HTERT RPE-1 (cell line): ENCODE data around the gene MAST1.

Experiments used
- in situ Hi-C: fragments of 300-500 bp; cut with MboI; formaldehyde crosslinking; loops from 4 replicates; pipeline ENCODE4 v1.14.3; 2020; ENCODE audit warnings: low sequenced_read_pairs

Gene MAST1

GRCh38 chr19:12867120-12868099 is 29.1 kb downstream of the MAST1 start:
- in situ Hi-C loops: no loop called here

GRCh38 chr19:12868540-12869112 is 30.3 kb downstream of the MAST1 start:
- in situ Hi-C loops: no loop called here

- in situ Hi-C loops: no loop called here
Observed at GRCh38 chr19:12871681-12872080, 33.4 kb downstream of the MAST1 start.

- in situ Hi-C loops: no loop called here
Observed at GRCh38 chr19:12872255-12872654, 33.9 kb downstream of the MAST1 start.

GRCh38 chr19:12872941-12873890 is 34.9 kb downstream of the MAST1 start:
- in situ Hi-C loops: no loop called here

- in situ Hi-C loops: no loop called here
Observed at GRCh38 chr19:12873891-12874745, 35.8 kb downstream of the MAST1 start.

GRCh38 chr19:12875086-12875485 is 36.8 kb downstream of the MAST1 start:
- in situ Hi-C loops: no loop called here

- in situ Hi-C loops: no loop called here
Observed at GRCh38 chr19:12880551-12881171, 42.3 kb downstream of the MAST1 start.

- in situ Hi-C loops: no loop called here
Observed at GRCh38 chr19:12881172-12881808, 43.0 kb downstream of the MAST1 start, which contains the start of gene DNASE2. DNASE2 (minus strand) TSS chr19:12881449; CDS start chr19:12881375, 74 bp downstream.

GRCh38 chr19:12882589-12882988 is 44.3 kb downstream of the MAST1 start:
- in situ Hi-C loops: no loop called here

- in situ Hi-C loops: no loop called here
Observed at GRCh38 chr19:12884202-12884601, 45.9 kb downstream of the MAST1 start.

GRCh38 chr19:12884627-12884925 is 46.3 kb downstream of the MAST1 start:
- in situ Hi-C loops: no loop called here

- in situ Hi-C loops: no loop called here
Observed at GRCh38 chr19:12884926-12885748, 46.8 kb downstream of the MAST1 start.

GRCh38 chr19:12885749-12886650 is 47.7 kb downstream of the MAST1 start:
- in situ Hi-C loops: no loop called here

- in situ Hi-C loops: no loop called here
Observed at GRCh38 chr19:12886651-12886968, 48.3 kb downstream of the MAST1 start.

- in situ Hi-C loops: no loop called here
Observed at GRCh38 chr19:12886969-12887747, 48.8 kb downstream of the MAST1 start, which contains the start of gene KLF1. KLF1 (minus strand) TSS chr19:12887201; CDS start chr19:12887140, 61 bp downstream.
